ENCODE results near the gene GALNT1.

DNA sequence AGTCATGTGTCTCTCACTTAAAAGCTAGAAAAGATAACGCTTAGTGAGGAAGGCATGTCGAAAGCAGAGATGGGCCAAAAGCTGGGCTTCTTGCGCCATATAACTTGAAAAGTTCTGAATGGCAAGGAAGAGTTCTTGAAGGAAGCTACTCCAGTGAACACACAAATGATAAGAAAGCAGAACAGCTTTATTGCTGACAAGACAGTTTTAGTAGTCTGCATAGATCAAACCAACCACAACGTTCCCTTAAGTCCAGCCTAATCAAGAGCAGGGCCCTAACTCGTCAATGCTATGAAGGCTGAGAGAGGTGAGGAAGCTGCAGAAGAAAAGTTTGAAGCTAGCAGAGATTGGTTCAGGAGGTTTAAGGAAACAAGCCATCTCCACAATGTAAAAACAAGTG is 55.7 kb downstream of the GALNT1 start:
- TF ChIP-seq, protein P1, sequence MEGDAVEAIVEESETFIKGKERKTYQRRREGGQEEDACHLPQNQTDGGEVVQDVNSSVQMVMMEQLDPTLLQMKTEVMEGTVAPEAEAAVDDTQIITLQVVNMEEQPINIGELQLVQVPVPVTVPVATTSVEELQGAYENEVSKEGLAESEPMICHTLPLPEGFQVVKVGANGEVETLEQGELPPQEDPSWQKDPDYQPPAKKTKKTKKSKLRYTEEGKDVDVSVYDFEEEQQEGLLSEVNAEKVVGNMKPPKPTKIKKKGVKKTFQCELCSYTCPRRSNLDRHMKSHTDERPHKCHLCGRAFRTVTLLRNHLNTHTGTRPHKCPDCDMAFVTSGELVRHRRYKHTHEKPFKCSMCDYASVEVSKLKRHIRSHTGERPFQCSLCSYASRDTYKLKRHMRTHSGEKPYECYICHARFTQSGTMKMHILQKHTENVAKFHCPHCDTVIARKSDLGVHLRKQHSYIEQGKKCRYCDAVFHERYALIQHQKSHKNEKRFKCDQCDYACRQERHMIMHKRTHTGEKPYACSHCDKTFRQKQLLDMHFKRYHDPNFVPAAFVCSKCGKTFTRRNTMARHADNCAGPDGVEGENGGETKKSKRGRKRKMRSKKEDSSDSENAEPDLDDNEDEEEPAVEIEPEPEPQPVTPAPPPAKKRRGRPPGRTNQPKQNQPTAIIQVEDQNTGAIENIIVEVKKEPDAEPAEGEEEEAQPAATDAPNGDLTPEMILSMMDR (IDR thresholded peaks at IDR 0.05 in 8 of 11, conservative IDR thresholded peaks at IDR 0.05 in 3 of 11) = no peak
- no peak for TF ChIP-seq POLR2AphosphoS5 (IDR thresholded peaks at IDR 0.05)
